Measurements from ENCODE around the gene EIF3A.

The EIF3A gene

GRCh38 chr10:119087271-119087882 is 6.8 kb upstream of the EIF3A start:
- Mint-ChIP-seq H3K36me3 (ENCODE audit: low read depth) (no peaks in the 10 kb centered on the region), H3K27ac (peak overlapping the region; percentile 11), H3K9me3 (no peaks in the 10 kb centered on the region), H3K4me1 (ENCODE audit: low read depth) (peaks cover 38% of the 10 kb centered on the region), H3K4me3 (no peak overlapping the region), H3K27me3 (no peaks in the 10 kb centered on the region)
- intact Hi-C loops (cut with micrococcal nuclease), result no loop called here

DNA sequence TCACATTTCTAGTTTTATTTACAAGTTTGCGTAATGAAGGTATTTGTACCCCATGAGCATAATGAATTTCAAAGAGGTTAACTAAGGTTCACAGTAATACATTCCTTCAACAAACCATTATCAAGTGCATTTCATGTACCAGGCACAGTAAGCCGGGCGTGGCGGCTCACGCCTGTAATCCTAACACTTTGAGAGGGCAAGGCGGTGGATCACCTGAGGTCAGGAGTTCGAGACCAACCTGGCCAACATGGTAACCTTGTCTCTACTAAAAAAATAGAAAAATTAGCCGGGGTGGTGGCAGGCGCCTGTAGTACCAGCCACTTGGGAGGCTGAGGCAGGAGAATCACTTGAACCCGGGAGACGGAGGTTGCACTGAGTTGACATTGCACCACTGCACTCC is 4.3 kb upstream of the EIF3A start:
- no peak overlapping the region for H3K27ac Mint-ChIP-seq
- intact Hi-C loops (cut with micrococcal nuclease), result no loop called here
- H3K4me1 Mint-ChIP-seq (ENCODE audit: low read depth), result peaks cover 36% of the 10 kb centered on the region
- no peaks in the 10 kb centered on the region for H3K9me3 Mint-ChIP-seq
- no peak overlapping the region for H3K4me3 Mint-ChIP-seq
- no peaks in the 10 kb centered on the region for H3K27me3 Mint-ChIP-seq
- H3K36me3 Mint-ChIP-seq (ENCODE audit: low read depth), result peaks cover 16% of the 10 kb centered on the region

- H3K27ac Mint-ChIP-seq, result peak overlapping the region; percentile 99
- no peaks in the 10 kb centered on the region for H3K9me3 Mint-ChIP-seq
- intact Hi-C loops (cut with micrococcal nuclease), result loop anchor here (1.0 kb wide), 1 partner anchor 24 kb away; the partner anchor contains the start of gene DENND10
- peaks cover 31% of the 10 kb centered on the region for H3K4me1 Mint-ChIP-seq (ENCODE audit: low read depth)
- no peaks in the 10 kb centered on the region for H3K27me3 Mint-ChIP-seq
- peaks cover 46% of the 10 kb centered on the region for H3K36me3 Mint-ChIP-seq (ENCODE audit: low read depth)
- peak overlapping the region; percentile 97 for H3K4me3 Mint-ChIP-seq
Observed at GRCh38 chr10:119079599-119080520, 757 bp downstream of the EIF3A start.

GRCh38 chr10:119078422-119079179 is 2.0 kb downstream of the EIF3A start:
- Mint-ChIP-seq H3K9me3 (no peaks in the 10 kb centered on the region), H3K4me1 (ENCODE audit: low read depth) (peaks cover 25% of the 10 kb centered on the region), H3K36me3 (ENCODE audit: low read depth) (peaks cover 53% of the 10 kb centered on the region), H3K4me3 (peak overlapping the region; percentile 97), H3K27me3 (no peaks in the 10 kb centered on the region), H3K27ac (peak overlapping the region; percentile 99)
- intact Hi-C loops (cut with micrococcal nuclease), result no loop called here

- no peak overlapping the region for H3K4me3 Mint-ChIP-seq
- H3K27me3 Mint-ChIP-seq, result no peaks in the 10 kb centered on the region
- no peaks in the 10 kb centered on the region for H3K9me3 Mint-ChIP-seq
- H3K27ac Mint-ChIP-seq, result no peak overlapping the region
- H3K36me3 Mint-ChIP-seq (ENCODE audit: low read depth), result peaks cover 73% of the 10 kb centered on the region
- intact Hi-C loops (cut with micrococcal nuclease), result no loop called here
- peaks cover 13% of the 10 kb centered on the region for H3K4me1 Mint-ChIP-seq (ENCODE audit: low read depth)
Observed at GRCh38 chr10:119073584-119073983, 7.0 kb downstream of the EIF3A start.

DNA sequence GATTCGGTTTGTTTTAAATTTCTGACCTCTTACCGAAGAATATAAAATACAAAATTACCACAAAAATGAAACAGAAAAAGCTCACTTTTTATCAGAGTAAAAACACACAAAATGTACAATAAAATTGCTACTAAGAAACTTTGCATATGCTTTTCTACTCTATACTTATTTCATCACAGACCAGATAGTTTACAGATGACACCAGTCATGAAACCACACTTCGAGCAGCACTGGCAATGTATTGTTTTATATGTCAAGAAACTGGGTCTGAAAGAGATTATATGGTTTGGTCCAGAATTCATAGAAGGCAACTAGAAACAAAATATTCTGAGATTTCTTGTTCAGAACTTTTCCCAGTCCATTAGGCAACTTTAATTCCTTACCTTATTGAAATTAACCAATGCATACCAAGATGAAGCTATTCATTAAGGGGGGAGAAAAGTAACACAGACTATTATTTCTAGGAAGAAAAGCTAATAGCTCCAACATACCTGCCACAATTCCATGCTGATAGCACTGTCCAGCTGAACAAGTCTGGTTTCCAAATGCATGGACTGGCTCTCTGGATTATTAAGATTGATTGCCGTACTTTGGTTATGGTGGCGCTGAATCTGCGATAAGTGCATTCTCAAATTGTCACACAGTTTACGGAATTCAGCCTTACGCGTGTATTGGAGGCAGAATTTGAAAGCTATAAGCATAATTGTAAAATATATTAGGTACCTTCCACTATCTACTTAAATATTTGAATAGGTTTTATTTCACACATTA is 10.0 kb downstream of the EIF3A start:
- Mint-ChIP-seq H3K36me3 (ENCODE audit: low read depth) (peaks cover 86% of the 10 kb centered on the region), H3K27ac (no peak overlapping the region), H3K9me3 (no peaks in the 10 kb centered on the region), H3K4me1 (ENCODE audit: low read depth) (no peaks in the 10 kb centered on the region), H3K27me3 (no peaks in the 10 kb centered on the region), H3K4me3 (no peak overlapping the region)
- intact Hi-C loops (cut with micrococcal nuclease), result no loop called here

- peaks cover 17% of the 10 kb centered on the region for H3K4me1 Mint-ChIP-seq (ENCODE audit: low read depth)
- intact Hi-C loops (cut with micrococcal nuclease), result no loop called here
- no peak overlapping the region for H3K4me3 Mint-ChIP-seq
- no peak overlapping the region for H3K27ac Mint-ChIP-seq
- peaks cover 100% of the 10 kb centered on the region for H3K36me3 Mint-ChIP-seq (ENCODE audit: low read depth)
- no peaks in the 10 kb centered on the region for H3K27me3 Mint-ChIP-seq
- no peaks in the 10 kb centered on the region for H3K9me3 Mint-ChIP-seq
Observed at GRCh38 chr10:119061926-119062325, 18.7 kb downstream of the EIF3A start.

GRCh38 chr10:119061352-119061751 is 19.3 kb downstream of the EIF3A start:
- intact Hi-C loops (cut with micrococcal nuclease), result no loop called here
- Mint-ChIP-seq H3K4me3 (no peak overlapping the region), H3K4me1 (ENCODE audit: low read depth) (peaks cover 17% of the 10 kb centered on the region), H3K27ac (no peak overlapping the region), H3K27me3 (no peaks in the 10 kb centered on the region), H3K36me3 (ENCODE audit: low read depth) (peaks cover 100% of the 10 kb centered on the region), H3K9me3 (no peaks in the 10 kb centered on the region)

GRCh38 chr10:119060107-119060506 is 20.5 kb downstream of the EIF3A start:
- intact Hi-C loops (cut with micrococcal nuclease), result no loop called here
- peaks cover 100% of the 10 kb centered on the region for H3K36me3 Mint-ChIP-seq (ENCODE audit: low read depth)

GRCh38 chr10:119059557-119059956 is 21.1 kb downstream of the EIF3A start:
- no peak overlapping the region for H3K4me3 Mint-ChIP-seq
- no peaks in the 10 kb centered on the region for H3K27me3 Mint-ChIP-seq
- intact Hi-C loops (cut with micrococcal nuclease), result loop anchor here (10.0 kb wide), 1 partner anchor 525 kb away; no protein-coding TSS in a partner anchor
- peaks cover 100% of the 10 kb centered on the region for H3K36me3 Mint-ChIP-seq (ENCODE audit: low read depth)
- no peaks in the 10 kb centered on the region for H3K9me3 Mint-ChIP-seq
- no peak overlapping the region for H3K27ac Mint-ChIP-seq
- peaks cover 17% of the 10 kb centered on the region for H3K4me1 Mint-ChIP-seq (ENCODE audit: low read depth)

More at GRCh38 chr10:119060107-119060506, 20.5 kb downstream of the EIF3A start:
- H3K4me3 Mint-ChIP-seq, result no peak overlapping the region
- no peak overlapping the region for H3K27ac Mint-ChIP-seq
- H3K27me3 Mint-ChIP-seq, result no peaks in the 10 kb centered on the region
- H3K4me1 Mint-ChIP-seq (ENCODE audit: low read depth), result peaks cover 17% of the 10 kb centered on the region
- no peaks in the 10 kb centered on the region for H3K9me3 Mint-ChIP-seq

- peak overlapping the region; percentile 18 for H3K27ac Mint-ChIP-seq
- H3K4me3 Mint-ChIP-seq, result no peak overlapping the region
- H3K9me3 Mint-ChIP-seq, result no peaks in the 10 kb centered on the region
- peaks cover 100% of the 10 kb centered on the region for H3K36me3 Mint-ChIP-seq (ENCODE audit: low read depth)
- intact Hi-C loops (cut with micrococcal nuclease), result loop anchor here (10.0 kb wide), 1 partner anchor 527 kb away; no protein-coding TSS in a partner anchor
- peaks cover 17% of the 10 kb centered on the region for H3K4me1 Mint-ChIP-seq (ENCODE audit: low read depth)
- no peaks in the 10 kb centered on the region for H3K27me3 Mint-ChIP-seq
Observed at GRCh38 chr10:119058010-119058409, 22.6 kb downstream of the EIF3A start.

DNA sequence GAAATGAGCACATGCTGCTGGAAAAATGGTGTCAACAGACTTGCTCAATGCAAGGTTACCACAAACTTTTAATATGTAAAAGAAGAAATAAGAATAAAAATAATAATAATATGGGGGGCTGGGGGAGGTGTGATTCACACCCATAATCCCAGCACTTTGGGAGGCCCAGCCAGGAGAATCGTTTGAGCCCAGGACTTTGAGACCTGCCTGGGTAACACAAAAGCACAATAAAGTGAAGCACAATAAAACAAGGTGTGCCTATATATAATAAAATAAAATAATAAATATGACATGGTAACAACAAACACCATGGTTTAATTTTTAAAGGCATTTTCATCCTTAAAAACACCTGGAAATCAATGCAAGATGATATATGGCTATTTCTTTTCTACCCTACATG is 25.1 kb downstream of the EIF3A start:
- Mint-ChIP-seq H3K27ac (no peak overlapping the region), H3K9me3 (no peaks in the 10 kb centered on the region), H3K36me3 (ENCODE audit: low read depth) (peaks cover 100% of the 10 kb centered on the region), H3K4me3 (no peak overlapping the region), H3K4me1 (ENCODE audit: low read depth) (peaks cover 5% of the 10 kb centered on the region), H3K27me3 (no peaks in the 10 kb centered on the region)
- intact Hi-C loops (cut with micrococcal nuclease), result loop anchor here (10.0 kb wide), 1 partner anchor 529 kb away; no protein-coding TSS in a partner anchor

DNA sequence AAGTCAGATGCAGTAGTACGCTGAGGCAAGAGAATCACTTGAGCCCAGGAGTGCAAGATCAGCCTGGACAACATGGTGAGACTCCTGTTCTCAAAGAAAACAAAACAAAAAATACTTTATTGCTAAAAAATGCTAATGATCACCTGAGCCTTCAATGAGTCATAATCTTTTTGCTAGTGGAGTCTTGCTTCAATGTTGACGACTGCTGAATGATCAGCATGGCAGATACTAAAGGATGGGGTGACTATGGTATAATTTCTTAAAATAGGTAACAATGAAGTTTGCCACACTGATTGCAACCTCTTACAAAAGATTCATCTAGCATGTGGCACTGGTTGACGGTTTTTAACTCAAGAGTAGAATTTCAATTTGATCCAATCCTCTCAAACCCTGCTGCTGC is 28.8 kb downstream of the EIF3A start:
- H3K27me3 Mint-ChIP-seq, result no peaks in the 10 kb centered on the region
- H3K9me3 Mint-ChIP-seq, result no peaks in the 10 kb centered on the region
- peaks cover 100% of the 10 kb centered on the region for H3K36me3 Mint-ChIP-seq (ENCODE audit: low read depth)
- intact Hi-C loops (cut with micrococcal nuclease), result loop anchor here (10.0 kb wide), 1 partner anchor 533 kb away; no protein-coding TSS in a partner anchor
- H3K27ac Mint-ChIP-seq, result no peak overlapping the region
- H3K4me1 Mint-ChIP-seq (ENCODE audit: low read depth), result peaks cover 6% of the 10 kb centered on the region
- no peak overlapping the region for H3K4me3 Mint-ChIP-seq

Measured in dendritic cell treated with granulocyte-macrophage colony-stimulating factor and Interleukin-4, amounts not matched to agents 40 ng/mL and 50 ng/mL, for 4 days (primary cell).